ENCODE data around the gene CDC42EP2.

GRCh38 chr11:65366340-65366773 lies 51.7 kb downstream of the CDC42EP2 start:
- TF ChIP-seq POLR2AphosphoS5 (IDR thresholded peaks at IDR 0.05; ENCODE audit: low read depth) (no peak), REST (IDR thresholded peaks at IDR 0.05; ENCODE audit: insufficient replicate concordance, low read depth) (no peak)

Measured in HL-60 (cell line).